HG02759 (cell line): ENCODE data around the gene HIGD1A.

ENCODE experiments used
- ATAC-seq: cut with Tn5 transposase; IDR thresholded peaks from one replicate; pipeline ENCODE4 v1.9.1; 2021; ENCODE audit warnings: mild to moderate bottlenecking, moderate library complexity; ENCODE audit not compliant: unreplicated experiment

Gene HIGD1A

DNA sequence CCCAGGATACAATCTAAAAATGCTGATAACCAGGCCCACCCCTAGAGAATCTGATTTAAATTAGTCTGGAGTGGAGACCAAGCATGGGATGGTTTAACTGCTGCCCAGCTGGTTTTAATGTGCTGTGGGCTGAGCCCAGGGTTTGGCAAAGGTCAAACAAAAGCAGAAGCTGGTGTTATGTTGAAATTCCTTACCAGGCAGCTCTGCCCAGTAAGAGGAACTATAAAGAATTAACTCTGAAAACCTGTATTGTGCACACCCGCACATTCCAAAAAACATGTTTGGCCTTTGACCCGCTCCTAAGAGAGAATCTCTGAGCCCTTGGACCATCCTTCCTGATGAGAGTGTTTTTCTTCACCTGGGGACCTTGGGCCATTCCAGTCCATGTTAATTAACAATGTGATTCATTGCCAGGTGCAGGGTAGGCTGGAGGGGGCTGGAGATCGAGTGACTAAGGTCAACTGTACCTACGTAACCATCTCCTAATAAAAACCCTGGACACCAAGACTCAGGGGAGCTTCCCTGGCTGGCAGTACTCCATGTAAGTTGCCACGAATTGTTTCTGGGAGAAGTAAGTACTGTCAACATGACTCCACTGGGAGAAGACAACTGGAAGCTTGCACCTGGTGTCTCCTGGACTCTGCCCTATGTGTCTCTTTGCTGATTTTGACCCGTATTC lies 42.1 kb downstream of the HIGD1A start:
- no peak for ATAC-seq

DNA sequence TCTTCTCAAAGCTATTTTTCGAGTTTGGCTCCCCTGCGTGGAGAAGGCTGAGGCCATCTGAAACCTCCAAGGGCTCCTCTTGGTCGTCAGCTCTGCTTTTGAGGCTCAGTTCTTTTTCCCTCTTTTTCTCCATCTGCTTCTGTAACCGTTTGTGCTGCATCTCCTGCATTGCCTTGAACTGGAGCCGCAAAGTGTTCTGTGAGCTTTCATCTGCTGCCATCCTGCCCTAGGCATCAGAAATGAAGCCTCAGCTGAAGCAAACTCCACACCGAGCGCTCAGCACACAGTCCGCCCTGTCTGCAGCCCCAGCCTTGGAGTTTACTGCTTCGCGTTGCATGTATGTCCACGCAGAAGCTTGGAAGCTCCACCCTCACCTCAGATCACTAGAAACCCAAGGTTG lies 46.2 kb downstream of the HIGD1A start:
- no peak for ATAC-seq

DNA sequence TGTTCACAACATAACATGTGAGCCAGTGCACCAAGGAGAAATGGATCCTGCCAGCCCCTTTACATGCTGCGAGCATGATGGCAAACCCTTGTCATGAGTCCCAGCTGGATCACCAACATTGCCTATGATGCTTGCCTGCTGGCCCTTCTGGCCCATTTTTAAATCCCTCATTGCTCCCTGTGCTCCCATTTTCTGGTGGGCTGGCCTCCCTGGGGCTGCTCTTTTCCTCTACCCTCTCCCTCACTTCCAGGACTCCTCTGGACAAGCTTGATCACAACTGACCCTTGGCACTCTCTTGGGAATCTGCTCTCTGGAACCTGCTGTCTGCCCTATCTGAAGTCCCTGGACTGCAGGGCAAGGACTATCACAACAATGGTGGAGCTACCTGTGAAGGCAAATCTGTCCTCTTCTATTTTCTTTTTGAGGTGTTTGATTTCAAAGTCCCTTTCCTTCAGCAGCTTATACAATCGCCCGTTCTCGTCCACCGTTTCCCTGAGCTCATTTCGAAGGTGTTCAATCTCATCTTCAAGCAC lies 47.5 kb downstream of the HIGD1A start:
- no peak for ATAC-seq

DNA sequence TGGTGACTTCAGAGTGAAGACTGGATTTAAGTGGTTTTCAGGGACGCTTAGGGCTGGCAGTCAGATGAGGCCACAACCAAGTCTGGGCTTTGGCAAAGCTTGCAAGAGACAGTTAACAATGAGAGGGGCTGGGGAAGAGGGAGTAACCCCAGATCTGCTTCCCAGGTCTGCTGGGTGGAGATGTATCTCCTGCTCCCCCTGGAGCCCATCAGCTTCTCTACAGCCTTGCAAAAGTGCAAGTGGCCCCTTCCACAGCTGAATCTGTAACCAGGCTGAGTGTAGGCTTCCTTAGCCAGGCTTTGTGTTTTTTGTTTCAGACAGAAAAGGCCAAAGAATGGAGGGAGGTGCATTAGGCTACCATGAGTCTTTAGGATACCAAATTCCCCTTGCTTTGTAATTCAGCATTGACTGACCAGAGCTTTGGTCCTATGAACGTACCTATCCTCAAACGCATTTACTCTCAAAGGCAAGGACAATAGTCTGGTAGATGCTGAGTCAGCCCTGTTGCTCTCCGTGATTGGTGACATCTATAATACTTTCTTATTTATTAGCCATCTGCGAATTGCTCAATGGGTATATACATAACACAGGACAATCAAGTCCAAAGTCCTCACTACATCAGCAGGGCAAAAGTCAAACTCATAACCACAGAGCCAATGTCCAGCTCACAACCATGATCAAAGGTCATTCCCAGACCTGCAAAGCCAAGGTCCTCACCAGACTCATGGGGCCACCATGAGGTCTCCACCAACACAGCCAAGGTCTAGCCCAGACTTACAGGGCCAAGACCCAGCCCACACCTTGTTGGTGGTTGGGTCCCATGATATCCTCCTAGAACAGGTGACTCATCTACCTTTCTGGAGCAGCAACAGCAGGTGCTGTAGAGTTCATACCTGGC lies 48.4 kb downstream of the HIGD1A start:
- ATAC-seq: no peak

DNA sequence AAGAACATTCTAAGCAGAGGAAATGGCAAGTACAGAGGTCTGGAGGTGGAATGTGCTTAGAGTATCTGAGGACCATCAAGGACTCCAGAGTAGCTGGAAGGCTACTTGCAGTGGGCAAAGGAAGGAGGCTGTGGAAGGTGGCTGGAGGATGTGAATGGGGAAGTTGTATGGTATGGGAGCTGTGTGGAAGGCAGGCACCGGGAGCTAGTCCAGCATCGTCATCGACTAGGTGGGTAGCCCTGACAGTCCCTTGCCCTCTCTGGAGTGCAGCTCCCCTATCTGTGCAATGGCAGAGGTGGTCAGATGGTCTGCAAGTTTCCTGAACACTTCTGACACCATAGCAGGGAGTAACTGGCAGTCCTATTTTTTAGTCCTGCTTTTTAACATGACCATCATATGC lies 50.5 kb downstream of the HIGD1A start:
- no peak for ATAC-seq

DNA sequence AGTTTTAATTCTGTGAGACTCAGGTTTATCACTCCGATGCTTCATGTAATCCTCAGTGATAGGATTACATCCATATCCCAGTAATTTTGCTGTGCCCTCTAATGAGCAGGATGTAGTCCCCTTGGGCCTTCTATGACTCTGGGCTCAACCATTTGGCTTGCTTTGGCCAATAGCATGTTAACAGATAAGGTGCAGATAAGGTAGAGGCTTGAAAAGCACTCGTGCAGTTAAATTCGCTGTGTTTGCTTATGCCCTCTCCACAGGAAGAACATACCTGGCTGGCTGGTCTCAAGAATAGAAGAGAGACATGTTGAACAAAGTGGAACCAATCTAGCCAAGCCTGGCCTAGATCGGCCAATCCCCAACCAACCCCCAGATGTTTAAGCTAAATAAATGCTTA lies 51.3 kb downstream of the HIGD1A start:
- ATAC-seq: no peak

DNA sequence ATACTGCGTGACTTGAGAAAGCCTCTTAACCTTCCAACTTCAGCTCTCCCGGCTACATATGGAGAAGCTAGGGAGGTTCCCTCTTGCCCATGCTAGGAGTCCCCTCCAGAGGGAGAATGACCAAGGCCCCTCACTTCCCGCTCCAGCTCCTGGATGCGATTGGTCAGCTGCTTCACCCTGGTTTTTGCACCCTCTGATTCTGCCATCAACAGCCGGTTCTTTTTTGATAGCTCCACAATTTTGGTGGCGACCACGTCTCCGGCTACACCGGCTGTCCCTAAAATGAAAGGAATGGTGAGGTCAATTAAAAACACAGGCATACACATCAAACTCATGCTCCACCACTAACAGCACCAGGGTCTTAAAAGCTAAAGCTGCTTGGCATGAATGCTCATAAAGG lies 51.8 kb downstream of the HIGD1A start:
- no peak for ATAC-seq

DNA sequence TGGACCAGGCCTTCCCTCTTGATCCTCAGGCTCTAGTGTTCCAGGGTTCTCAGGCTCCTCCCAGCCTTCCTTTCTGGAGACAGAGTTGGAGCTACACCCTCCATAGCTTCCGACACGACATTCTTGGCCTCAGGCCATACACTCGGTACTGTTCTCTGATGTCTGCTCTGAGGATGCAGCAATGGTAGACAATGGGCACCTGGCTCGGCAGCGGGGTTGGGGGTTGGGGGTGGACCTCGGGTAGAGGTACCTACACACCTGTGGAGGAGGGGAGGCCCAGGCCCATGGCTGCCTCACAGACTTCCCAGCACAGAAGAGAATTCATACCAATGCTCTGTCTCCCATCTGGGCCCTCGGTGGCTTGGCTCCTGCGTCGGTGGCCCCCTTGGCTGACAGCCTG lies 52.7 kb downstream of the HIGD1A start:
- no peak for ATAC-seq

DNA sequence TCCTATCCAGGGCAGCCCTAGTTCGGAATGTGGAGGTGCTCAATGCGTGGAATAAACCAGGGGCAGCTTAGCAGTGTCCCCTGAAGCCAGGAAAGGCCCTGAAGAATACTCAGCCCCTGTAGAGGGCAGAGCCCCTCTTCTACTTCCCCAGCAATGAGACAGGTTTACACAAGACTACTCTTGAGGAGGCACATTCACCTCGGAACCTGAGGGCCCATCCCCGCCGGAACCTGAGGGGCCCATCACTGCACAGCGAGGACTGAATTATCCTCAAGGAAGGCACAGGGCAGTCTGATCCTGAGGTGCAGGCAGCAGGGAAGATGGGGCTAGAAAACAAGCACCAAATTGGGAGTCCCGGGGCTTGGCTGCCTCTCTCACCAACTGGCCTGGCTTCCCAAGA lies 53.5 kb downstream of the HIGD1A start:
- ATAC-seq: no peak

DNA sequence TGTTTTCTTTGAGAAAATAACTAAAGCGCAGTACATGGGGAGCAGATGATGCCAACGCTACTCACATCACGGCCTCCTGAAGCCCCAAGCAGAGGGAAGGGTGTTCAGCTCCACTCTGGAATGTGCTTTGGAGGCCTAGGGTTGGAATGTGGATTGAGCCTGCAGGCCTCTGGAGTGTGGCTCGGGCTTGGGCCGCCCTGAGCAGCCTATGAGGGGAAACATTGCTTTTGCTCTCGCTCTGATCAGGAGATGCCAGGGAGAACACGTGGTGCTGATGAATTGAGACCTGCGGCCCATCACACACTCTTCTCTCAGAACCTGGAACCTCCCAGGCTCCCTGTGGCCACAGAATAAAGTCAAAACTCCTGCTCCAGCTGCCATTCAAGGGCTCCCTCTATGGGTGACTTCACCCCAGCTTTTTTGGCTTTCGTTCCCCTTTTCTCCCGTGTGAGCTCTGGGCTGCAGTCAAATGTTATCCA lies 54.5 kb downstream of the HIGD1A start:
- no peak for ATAC-seq

DNA sequence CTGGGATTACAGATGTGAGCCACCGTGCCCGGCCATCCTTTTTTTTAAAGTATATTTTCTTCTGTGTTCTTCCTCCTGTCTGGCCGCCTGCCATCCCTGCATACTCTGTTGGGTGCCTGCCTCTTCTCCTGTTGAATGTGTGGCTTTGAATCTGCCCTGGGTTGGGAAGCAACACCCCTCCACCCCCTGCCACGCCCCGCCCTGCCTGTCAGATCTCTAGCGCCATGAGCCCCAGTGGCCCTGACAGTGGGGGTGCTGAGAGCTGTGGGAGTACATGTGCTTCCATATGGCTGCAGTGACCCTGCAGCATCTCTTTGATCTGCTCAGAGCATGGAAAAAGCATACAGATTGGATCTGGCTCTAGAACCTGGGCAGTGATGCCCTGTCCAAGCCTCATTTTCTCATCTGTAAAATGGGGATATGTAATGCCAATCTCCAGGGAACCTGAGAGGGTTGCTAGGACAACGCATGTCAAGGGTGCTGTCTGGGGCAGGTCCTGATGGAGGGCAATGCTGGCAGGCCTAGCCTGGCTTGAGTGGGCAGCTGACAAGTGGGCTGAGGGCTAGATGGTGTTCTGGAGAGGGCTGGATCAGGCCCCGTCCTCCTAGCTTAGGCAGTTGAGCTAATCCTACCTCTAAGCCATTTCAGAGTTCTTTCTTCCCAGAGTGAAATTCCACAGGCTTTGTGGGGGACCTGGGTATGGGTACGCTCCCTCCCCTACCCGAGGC lies 55.1 kb downstream of the HIGD1A start:
- no peak for ATAC-seq

DNA sequence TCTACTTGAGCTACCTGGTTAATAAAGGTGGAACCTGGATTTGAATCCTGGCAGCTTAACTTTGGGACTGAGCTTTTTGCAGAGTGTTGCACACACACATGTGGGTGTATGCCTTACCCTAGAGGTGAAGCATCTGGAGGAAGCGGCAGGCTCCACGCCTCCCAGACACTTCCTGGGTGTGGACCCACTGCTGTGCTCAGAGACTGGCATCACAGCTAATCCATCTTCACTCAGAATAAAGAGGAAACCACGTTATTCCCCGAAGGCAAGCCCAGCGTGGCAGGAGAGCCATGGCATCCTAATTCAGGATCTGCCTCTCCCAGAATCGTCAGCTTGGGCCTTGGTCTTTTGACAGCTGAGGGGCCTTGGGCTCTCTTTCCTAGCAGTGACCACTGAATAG lies 56.7 kb downstream of the HIGD1A start:
- ATAC-seq: no peak

DNA sequence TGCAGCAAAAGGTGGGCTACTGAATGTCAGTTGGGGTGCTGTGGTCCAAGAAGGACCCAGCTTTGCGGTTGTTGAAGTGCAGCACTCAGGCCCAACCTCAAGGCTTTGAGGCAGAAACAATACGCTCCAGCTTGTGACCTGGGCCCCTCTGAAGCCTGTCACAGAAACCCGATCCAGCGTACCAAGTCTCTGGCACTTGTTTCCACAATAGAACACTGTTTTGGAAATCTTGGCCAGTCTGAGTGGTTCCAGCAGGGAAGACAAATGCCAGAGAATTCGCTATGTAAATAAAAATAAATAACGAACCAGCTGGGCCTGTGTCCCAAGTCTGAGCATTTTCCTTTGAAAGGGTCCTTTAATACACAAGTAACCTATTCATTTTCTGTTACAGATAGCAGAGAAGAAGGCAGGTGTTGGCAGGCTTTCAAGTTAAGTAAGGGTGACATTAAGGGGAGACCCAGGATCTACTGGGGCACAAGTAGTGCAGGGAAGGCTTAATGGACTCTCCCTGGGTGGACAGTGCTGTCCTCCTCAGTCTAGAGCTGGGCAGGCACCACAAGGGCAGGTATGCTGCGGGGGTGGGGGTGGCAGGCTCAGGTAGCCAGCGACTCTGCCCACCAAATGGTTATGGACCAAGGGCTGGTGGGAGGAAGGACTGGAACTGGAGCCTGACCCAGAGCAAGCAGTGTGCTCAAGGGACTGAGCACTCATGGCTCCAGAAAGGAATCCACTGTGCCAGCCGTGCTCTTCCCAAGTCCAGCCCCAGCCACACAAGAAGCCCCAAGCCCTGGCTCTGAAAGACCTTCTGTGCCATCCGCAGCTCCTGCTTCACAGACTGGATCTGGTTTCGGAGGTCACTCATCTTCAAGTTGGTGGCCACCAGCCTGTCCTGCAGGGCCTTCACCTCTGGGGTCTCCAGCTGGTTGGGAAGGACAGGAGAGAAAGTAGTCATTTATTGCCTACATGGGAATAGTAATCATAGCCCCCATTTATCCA lies 57.5 kb downstream of the HIGD1A start:
- no peak for ATAC-seq

DNA sequence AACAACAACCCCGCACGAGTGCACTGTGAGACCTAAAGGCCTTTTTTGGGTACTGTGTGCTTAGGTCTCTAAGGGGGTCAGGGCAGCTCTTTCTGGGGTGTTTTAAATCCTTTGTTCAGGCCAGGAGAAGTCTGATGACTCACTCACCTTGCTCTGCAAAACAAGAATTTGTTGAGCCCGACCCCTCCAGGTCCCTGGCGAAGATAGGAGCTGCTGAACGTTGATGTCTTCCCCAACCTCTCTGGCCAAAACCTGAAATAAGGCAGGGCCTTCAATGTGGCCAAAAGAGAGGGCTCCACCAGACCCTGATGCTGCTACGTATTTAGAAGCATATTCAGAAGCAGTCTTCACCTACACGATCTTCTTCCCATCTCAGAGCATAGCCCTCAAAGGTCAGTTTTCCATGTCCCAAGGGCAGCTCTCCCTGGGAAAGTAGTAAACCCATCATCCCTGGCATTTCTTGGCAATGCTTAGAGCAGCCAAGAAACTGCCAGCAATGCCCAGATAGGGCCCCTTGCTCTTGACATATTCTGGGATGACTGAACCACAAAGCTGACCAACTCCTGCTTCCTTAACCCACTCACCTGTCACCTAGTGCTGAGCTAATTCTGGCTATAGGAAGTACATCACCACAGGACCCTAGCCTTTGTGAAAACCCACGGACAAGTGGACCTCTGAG lies 58.4 kb downstream of the HIGD1A start:
- no peak for ATAC-seq

DNA sequence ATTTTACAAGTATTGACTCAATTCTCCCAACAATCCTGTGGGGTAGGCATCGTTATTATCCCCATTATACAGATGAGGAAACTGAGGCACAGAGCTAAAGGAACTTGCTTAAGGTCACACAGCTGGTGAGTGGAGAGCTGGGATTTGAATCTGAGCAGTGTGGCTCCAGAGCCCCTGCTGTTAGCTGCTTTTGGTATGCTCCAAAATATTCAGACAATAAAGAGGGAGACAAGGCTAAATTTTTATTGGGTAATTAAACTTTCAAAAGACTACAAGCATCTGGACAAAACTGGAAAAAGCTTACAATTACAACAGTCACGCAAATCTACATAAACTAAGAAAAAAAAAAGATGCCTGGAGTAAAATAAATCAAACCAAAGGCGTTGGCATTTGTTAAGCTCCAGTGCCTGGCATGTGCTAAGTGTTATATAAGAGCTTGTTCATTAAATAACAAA lies 59.0 kb downstream of the HIGD1A start:
- ATAC-seq: no peak

DNA sequence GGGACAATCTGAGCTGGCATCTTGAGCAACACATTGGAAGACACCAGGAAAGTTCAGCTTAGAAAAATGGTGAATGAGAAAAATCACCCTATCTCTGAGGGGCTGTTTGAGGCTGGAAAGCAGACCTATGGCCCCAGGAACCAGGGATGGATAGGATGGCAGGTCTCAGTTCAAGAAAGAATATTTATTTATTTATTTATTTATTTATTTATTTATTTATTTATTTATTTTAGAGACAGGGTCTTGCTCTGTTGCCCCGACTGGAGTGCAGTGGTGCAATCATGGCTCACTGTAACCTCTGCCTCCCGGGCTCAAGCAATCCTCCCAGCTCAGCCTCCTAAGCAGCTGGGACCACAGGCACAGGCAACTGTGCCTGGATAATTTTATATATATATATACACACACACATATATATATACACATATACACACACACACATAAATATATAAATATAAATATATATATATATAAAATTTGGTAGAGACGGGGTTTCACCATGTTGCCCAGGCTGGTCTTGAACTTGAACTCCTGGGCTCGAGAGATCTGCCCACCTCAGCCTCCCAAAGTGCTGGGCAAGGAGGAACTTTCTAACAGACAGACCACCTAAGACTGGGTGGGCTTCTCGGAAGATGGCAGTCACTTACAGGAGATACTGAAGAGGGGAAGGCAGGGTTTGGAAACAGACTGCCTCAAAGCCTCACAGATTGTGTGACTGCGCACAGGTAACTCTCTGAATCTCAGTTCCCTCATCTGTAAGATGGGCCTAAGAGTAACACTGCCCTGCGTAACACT lies 60.9 kb downstream of the HIGD1A start:
- ATAC-seq: no peak

DNA sequence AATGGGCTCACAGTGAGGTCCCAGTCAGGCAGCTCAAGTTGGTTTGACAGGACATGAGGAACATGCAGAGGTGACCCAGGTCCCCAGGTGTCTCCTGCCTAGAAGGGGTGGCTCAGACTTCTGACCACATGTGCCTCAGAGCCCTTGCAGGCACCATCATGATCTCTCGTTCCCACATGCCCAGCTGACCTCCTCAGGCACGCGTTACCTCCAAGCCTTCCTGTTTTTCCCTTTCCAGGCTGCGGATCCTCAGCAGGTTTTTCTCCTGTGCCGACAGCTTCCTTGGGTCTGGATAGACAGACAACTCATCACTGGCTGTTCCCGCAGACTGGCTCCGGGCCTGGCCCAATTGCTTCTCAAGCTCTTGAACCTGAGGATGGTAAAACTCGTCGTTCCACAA lies 61.6 kb downstream of the HIGD1A start:
- ATAC-seq: no peak

DNA sequence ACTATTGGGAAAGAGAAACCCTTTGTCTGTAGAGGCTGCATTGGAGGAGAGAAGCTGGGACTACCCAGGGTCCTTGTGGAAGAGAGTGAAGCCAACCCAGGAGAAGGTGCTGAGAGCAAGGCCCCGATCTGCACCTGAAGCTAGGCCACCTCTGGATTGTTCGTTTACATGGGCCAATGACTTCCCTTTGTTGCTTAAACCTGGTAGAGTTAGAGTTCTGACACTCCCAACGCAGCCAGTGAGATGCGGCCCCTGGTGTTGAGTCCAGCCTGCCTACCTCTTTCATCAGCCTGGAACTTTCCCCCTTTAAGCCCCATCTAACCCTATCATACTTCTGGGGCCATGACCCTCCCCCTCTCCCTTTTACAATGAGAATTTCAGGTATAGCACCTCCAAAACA lies 62.0 kb downstream of the HIGD1A start:
- ATAC-seq: no peak

DNA sequence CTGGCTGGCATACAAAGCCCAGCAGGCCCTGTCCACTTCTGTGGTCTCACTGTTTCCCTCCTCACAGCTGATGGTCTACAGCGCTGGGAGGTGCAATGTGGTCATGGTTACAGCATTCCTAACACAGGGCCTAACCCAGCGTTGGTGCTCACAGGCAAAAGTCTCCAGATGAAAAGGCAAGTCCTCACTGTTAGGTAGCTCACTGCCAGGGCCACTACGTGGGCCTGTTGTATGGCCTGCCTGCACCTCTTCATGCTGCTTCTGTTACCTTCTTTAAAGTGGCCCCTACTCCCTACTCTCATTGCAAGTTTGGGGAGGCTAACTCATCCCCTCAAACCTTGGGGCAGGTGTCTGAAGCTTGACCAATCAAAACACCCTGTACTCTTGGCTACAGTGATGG lies 62.5 kb downstream of the HIGD1A start:
- no peak for ATAC-seq
